HG03175 (cell line): ENCODE results near the gene ULK4.
"Not testable (repeated sequence)": the region's sequence is repeated elsewhere in the genome, so short reads cannot be mapped to it uniquely, and the experiment has no call there.

Source experiments
- ATAC-seq: cut with Tn5 transposase; IDR thresholded peaks from one replicate; pipeline ENCODE4 v1.9.1; 2021; ENCODE audit warnings: mild to moderate bottlenecking, moderate library complexity; ENCODE audit not compliant: unreplicated experiment

The ULK4 gene

DNA sequence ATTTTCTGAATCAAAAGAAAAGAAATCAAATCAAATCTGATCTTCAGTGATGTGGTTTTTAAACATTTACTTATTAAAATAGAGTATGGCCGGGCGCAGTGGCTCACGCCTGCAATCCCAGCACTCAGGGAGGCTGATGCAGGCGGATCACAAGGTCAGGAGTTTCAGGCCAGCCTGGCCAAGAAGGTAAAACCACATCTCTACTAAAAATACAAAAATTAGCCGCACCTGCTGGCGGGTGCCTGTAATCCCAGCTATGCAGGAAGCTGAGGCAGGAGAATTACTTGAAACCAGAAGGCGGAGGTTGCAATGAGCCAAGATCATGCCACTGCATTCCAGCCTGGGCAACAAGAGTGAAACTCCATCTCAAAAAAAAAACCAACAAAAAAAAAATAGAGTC is 169.1 kb downstream of the ULK4 start:
- no peak for ATAC-seq

GRCh38 chr3:41769106-41769505 is 192.8 kb downstream of the ULK4 start:
- no peak for ATAC-seq

- no peak for ATAC-seq
Measured at GRCh38 chr3:41768363-41768762, 193.5 kb downstream of the ULK4 start.

- not testable (repeated sequence) for ATAC-seq
Measured at GRCh38 chr3:41762867-41763266, 199.0 kb downstream of the ULK4 start.

DNA sequence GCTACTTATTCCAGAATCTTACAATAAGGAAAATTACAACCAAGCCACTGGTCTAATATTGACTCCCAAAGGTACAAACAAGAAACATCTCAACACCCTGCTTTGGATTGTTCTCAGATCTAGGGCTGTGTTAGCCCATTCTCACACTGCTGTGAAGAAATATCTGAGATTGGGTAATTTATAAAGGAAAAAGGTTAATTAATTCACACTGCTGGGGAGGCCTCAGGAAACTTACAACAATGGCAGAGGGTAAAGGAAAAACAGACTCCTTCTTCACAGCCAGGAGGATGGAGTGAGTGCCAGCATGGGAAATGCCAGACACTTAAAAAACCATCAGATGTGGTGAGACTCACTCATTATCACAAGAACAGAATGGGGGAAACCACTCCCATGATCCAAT is 208.3 kb downstream of the ULK4 start:
- no peak for ATAC-seq

DNA sequence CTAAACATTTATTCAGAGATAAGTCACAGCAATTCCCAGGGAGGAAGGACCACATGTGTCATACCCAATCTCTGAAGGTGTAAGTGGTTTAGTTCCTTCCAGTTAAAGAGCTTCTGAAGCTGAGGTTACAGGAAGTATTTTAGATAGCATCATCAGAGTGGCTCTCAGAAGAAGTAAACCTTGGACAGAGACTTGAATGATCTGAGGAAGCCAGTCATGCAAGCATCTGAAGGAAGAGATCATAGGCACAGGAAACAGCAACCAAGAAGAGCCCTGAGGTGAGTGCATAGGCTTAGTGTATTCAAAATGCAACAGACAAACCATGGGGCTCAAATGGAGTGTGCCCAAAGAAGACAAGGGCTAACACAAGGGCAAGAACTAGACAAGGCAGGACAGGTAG is 210.3 kb downstream of the ULK4 start:
- ATAC-seq, result no peak

DNA sequence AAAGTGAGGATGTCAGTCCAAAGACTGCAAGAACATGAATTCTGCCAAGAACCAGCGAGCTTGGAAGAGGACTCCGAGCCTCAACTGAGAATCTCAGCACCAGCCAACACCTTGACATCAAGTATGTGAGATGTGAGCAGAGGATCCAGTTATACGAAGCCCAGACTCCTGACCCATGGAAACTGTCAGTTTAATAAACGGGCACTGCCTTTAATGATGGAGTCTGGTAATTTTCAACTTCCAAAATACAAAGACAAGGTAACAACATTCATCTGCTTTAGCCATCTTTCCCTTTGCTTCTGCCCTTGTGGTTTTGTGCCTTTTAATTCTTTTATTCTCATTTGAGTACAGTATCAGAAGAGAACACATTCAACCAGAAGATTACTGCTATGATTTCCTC is 211.9 kb downstream of the ULK4 start:
- ATAC-seq, result no peak

GRCh38 chr3:41746215-41746614 is 215.7 kb downstream of the ULK4 start:
- no peak for ATAC-seq

GRCh38 chr3:41742121-41742520 is 219.8 kb downstream of the ULK4 start:
- no peak for ATAC-seq

DNA sequence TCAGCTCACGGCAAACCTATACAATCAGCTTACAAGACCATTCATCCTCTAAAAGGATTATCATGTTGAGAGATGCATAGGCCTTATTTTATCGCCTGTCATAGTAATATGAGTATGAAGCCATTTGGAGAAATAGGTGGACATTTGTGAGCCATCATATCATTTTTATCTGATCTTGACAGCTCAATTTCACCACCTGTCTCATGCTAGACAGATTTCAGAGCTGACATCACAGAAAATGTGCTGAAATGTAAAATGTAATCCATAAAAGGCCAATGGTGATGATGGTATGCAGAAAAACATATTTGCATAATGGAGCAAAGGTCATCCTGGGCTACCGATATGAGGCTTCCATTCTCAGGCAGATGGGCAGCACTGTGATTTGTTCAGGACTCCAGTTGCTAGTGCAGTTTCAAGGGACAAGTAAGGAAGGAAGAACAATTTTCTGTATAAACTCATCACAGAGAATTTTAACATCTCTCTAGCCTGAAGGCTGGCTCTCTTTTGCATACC is 221.5 kb downstream of the ULK4 start:
- no peak for ATAC-seq

- ATAC-seq, result no peak
Measured at GRCh38 chr3:41726891-41727290, 235.0 kb downstream of the ULK4 start.

DNA sequence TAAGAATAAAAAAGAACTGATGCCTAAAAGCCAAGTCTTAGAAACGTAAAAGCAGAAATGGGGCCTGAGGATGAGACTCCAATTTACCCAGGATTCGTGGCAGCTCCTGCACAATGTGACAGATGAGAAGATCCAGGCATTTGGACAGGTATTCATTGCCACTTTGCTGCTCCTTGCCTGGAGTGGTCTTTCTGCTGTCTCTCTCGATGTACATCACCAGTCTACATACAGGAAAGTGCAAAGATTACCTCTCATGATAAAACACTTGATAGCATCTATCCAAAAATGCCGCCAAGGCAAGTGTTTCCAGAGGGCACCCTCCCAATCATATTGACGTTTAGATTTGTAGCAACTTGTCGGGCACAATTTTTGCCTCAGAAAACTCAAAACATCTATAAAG is 244.3 kb downstream of the ULK4 start:
- ATAC-seq, result no peak

DNA sequence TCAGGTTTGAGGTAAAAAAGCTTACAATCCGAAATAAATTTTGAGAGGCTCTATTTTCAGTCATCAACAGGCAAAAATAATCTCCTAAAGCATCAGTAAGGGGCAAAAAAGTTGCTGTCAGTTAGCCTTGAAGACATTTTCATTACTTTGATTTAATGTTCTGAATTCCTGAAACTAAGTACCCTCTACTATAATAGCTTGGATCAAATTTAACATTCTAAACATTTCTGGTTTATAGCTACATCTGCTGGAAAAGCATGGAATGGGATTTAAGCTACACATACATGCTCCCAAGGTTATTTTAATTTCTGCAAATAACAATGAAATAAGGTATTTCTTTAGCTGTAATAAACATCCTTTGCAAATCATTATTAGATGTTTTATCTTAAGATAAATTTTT is 245.4 kb downstream of the ULK4 start:
- no peak for ATAC-seq

GRCh38 chr3:41715376-41715775 is 246.5 kb downstream of the ULK4 start:
- no peak for ATAC-seq

DNA sequence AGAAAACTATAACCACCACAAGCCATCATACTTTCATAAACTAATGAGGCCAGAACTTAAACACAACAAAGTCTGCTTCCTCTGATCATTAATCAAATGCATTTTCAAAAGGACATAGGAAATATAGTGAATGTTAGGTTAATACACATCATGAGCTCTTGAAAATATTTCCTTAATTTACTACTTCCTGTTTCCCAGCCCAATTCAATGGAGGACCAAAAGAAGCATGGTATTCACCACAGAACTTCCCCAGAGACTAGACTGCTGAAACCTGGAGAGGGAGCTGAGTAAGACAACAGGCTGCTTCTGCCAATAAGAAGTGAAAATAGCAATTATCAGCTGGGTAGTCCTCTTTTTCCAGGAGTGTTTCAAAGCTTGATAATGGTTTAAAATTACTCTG is 250.3 kb downstream of the ULK4 start:
- no peak for ATAC-seq

DNA sequence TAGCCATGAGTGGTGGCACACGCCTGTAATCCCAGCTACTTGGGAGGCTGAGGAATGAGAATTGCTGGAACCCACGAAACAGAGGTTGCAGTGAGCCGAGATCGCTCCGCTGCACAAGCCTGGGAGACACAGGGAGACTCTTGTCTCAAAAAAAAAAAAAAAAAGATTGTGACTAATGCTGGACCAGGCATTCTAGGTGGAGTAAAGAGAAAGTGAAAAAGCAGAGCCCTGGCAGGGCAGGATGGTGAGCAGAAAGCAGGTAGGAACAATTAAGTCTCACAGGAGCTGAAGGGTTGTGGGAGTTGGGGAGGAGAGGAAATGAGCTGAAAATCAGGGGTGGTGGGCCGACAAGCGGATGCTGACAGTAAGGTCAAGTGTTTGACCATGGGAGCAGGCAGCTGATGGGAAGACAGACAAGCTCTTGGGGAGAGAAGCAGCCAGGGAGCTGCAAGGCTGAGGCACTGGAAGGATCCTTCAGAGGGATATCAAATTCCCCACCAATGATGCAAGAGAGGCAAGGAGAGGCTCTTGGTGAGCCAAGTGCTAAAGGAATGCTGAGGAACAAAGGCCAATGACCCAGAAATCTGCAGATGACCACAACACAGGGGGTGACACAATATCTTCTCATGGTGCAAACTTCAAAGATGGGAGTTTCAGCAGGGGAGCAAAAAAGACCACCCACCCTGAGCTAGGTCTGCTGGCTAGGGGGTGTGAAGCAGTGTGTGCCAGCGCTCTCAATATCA is 251.1 kb downstream of the ULK4 start:
- ATAC-seq, result no peak

DNA sequence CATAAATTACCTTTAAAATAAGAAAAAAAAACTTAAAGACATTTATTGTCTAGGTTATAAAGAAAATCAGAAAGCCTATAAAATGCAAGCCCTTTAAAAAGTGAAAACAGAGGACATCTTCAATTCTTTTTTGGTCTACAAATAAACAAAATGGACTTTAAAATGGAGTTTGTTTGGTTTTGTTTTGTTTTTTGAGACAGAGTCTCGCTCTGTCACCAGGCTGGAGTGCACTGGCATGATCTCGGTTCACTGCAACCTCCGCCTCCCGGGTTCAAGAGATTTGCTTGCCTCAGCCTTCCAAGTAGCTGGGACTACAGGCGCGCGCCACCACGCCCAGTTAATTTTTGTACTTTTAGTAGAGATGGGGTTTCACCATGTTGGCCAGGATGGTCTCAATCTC is 252.7 kb downstream of the ULK4 start:
- not testable (repeated sequence) for ATAC-seq

DNA sequence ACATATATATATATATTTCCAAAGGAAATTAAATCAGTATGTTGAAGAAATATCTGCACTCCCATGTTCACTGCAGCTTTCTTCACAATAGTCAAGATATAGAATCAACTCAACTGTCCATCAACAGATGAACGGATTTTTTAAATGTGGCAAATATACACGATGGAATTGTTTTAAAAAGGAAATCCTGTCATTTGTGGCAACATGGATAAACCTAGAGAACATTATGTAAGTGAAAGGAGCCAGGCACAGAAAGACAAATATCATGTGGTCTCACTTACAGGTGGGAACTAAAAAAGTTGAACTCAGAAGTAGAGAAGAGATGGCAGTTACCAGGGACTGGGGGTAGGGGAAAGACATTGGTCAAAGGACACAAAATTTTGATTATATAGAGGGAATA is 253.7 kb downstream of the ULK4 start:
- ATAC-seq, result no peak

- ATAC-seq, result no peak
Measured at GRCh38 chr3:41705893-41706292, 256.0 kb downstream of the ULK4 start.

GRCh38 chr3:41701191-41701698 is 260.7 kb downstream of the ULK4 start:
- ATAC-seq, result no peak

GRCh38 chr3:41700155-41700554 is 261.7 kb downstream of the ULK4 start:
- ATAC-seq, result no peak

GRCh38 chr3:41698898-41699297 is 263.0 kb downstream of the ULK4 start:
- no peak for ATAC-seq

DNA sequence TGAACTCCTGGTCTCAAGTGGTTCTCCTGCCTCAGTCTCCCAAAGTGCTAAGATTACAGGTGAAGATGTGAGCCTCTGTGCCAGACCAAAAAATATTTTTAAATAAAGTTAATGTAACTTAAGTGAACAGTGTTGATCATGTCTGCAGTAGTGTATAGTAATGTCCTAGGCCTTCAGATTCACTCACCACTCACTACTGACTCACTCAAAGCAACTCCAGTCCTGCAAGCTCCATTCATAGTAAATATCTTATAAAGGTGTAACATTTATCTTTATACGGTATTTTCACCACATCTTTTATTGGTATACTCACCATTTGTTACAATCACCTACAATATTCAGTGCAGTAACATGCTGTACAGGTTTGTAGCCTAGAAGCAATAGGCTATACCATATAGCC is 264.2 kb downstream of the ULK4 start:
- ATAC-seq, result no peak
